GM21717 (cell line): ENCODE measurements around the gene SIX5.

Source experiments
- ATAC-seq: cut with Tn5 transposase; IDR thresholded peaks from one replicate; pipeline ENCODE4 v1.9.1; 2021; ENCODE audit warnings: mild to moderate bottlenecking, moderate library complexity; ENCODE audit not compliant: unreplicated experiment

SIX5 gene

DNA sequence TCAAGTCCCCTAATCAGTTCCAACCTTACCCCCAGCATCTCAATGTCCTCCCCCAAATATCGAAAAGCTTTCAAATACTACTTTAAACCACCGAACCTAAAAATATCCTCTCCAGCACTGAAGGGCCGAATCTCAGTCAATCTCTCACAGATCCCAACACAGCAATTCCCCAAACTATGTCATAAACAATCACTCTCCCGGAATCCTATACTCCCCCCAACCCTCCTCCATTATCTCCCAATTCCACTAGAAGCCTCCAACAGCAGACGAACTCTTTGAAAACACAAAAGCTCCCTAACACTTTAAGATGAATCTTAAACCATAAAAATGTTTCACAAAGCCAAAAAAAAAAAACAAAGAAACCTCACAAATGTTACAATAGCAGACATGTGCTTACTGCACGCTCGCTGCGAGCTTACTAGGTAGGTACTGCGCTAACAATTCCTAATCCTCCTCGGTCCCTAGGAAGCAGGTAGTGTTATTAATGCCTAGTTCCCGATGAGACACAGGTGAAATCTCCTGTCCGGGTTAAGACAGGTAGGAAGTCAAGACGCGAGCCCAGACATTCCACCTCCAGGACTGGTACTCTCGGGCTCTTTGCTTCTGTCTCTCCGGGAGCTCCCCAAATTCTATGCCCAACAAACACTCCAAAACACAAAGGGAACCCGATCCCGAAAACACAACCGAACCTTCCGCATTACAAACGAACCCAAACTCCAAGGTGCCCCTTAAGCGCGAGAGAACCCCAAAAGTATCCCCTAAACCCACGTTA is 52.5 kb downstream of the SIX5 start:
- no peak for ATAC-seq

DNA sequence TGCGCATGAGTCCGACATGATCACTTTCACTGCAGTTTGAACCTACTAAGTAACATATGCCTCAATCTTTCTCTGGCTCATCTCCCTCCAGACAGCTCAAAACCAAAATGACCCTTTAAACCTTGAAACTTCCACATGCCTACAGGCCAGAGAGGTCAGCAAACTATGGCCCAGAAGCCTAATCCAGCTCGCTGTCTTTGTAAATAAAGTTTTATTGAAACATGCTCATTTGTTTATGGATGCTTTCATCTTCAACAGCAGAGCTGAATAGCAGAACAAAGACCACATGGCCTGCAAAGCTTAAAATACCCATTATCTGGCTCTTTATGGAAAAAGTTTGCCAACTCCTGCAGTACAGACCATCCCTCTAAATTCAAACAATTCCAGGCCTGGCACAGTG is 53.9 kb downstream of the SIX5 start:
- ATAC-seq, result no peak
